Neural progenitor cell (in vitro differentiated cells): ENCODE measurements around the gene ARMC9. TPM values are rescaled to one million over a fixed set of nuclear protein-coding genes. Genes with fewer than 3 reads are reported as not detected.

Experiments used
- DNase-seq: peaks from one replicate; pipeline ENCODE4 v3.0.0-alpha.2; 2016; ENCODE audit warnings: low spot score
- H2AFZ ChIP-seq: fragments of 200-600 bp; sonication (generic); replicated peaks from 2 replicates; pipeline ENCODE4 v1.6.1; 2016; ENCODE audit warnings: antibody characterized with exemption
- H3F3A ChIP-seq: fragments of 200-600 bp; sonication (generic); 2 replicates; pipeline ENCODE4 v1.6.1; 2016; ENCODE audit warnings: antibody characterized with exemption, low read depth
- H3K27ac ChIP-seq: fragments of 200-600 bp; sonication (generic); 2 replicates; pipeline ENCODE4 v1.5.1; 2016; ENCODE audit warnings: mild to moderate bottlenecking
- H3K27me3 ChIP-seq: fragments of 200-600 bp; sonication (generic); 2 replicates; pipeline ENCODE4 v1.6.1; 2016; ENCODE audit warnings: mild to moderate bottlenecking, moderate library complexity
- H3K36me3 ChIP-seq: fragments of 200-600 bp; sonication (generic); 2 replicates; pipeline ENCODE4 v1.5.1; 2016
- H3K4me1 ChIP-seq: fragments of 200-600 bp; sonication (generic); 2 replicates; pipeline ENCODE4 v1.6.1; 2016; ENCODE audit warnings: mixed run types
- H3K4me2 ChIP-seq: fragments of 200-600 bp; sonication (generic); 2 replicates; pipeline ENCODE4 v1.6.1; 2016
- H3K4me3 ChIP-seq: fragments of 200-600 bp; sonication (generic); 2 replicates; pipeline ENCODE4 v1.5.1; 2016
- H3K79me2 ChIP-seq: fragments of 200-600 bp; sonication (generic); 2 replicates; pipeline ENCODE4 v1.6.1; 2016; ENCODE audit warnings: low read depth
- H3K9ac ChIP-seq: fragments of 200-600 bp; sonication (generic); 2 replicates; pipeline ENCODE4 v1.6.1; 2016
- H3K9me3 ChIP-seq: fragments of 200-600 bp; sonication (generic); 2 replicates; pipeline ENCODE4 v1.5.1; 2016; ENCODE audit warnings: low read depth
- H4K20me1 ChIP-seq: fragments of 200-600 bp; sonication (generic); 2 replicates; pipeline ENCODE4 v1.6.1; 2016; ENCODE audit warnings: low read depth
- H3K27ac Mint-ChIP-seq: 3 replicates; pipeline ENCODE4 v1.8.0; 2021; ENCODE audit warnings: mixed read lengths
- H3K27me3 Mint-ChIP-seq: 2 replicates; pipeline ENCODE4 v1.8.0; 2022; ENCODE audit warnings: low read depth, mild to moderate bottlenecking, inconsistent platforms, moderate library complexity, mixed read lengths; ENCODE audit not compliant: insufficient read depth
- H3K36me3 Mint-ChIP-seq: 3 replicates; pipeline ENCODE4 v1.8.0; 2021; ENCODE audit warnings: mixed read lengths
- H3K4me1 Mint-ChIP-seq: 3 replicates; pipeline ENCODE4 v1.8.0; 2021; ENCODE audit warnings: mixed read lengths
- H3K4me3 Mint-ChIP-seq: 3 replicates; pipeline ENCODE4 v1.8.0; 2021; ENCODE audit warnings: mild to moderate bottlenecking, moderate library complexity, mixed read lengths
- H3K9me3 Mint-ChIP-seq: 3 replicates; pipeline ENCODE4 v1.8.0; 2020; ENCODE audit warnings: mixed read lengths
- CTCF ChIP-seq: fragments of 200-600 bp; sonication (generic); IDR thresholded peaks from 2 replicates; pipeline ENCODE4 v1.5.1; 2017; ENCODE audit warnings: antibody characterized with exemption, mild to moderate bottlenecking
- EZH2 ChIP-seq: fragments of 200-600 bp; sonication (generic); IDR thresholded peaks from 2 replicates; pipeline ENCODE4 v1.6.1; 2017; ENCODE audit warnings: antibody characterized with exemption, mild to moderate bottlenecking, moderate library complexity
- EZH2phosphoT487 ChIP-seq: fragments of 200-600 bp; sonication (generic); IDR thresholded peaks from 2 replicates; pipeline ENCODE4 v1.6.1; 2017; ENCODE audit warnings: antibody characterized with exemption
- total RNA-seq: library from RNA; depleted of rRNA; stranded (reverse); fragments of >200 nt; gene quantifications from 2 replicates; pipeline ENCODE4 v1.2.3, GENCODE V29; 2015; ENCODE audit warnings: low replicate concordance

The ARMC9 gene
- total RNA-seq, 1 donor from 2014 or later = 45.8 TPM

GRCh38 chr2:231169488-231169887 lies 28.9 kb upstream of the ARMC9 start:
- Histone ChIP-seq H4K20me1 (no peaks in the 10 kb centered on the region), H3K9me3 (no peaks in the 10 kb centered on the region), H3K27ac (no peak overlapping the region), H3K4me1 (peaks cover 4% of the 10 kb centered on the region), H3K9ac (no peak overlapping the region), H2AFZ (no peak overlapping the region), H3K4me3 (no peak overlapping the region), H3K36me3 (no peaks in the 10 kb centered on the region), H3K4me2 (no peak overlapping the region), H3K27me3 (no peaks in the 10 kb centered on the region), H3K79me2 (no peaks in the 10 kb centered on the region), H3F3A (no peaks in the 10 kb centered on the region)
- Mint-ChIP-seq H3K27me3 (no peaks in the 10 kb centered on the region), H3K4me1 (no peaks in the 10 kb centered on the region), H3K27ac (no peak overlapping the region), H3K4me3 (no peak overlapping the region), H3K9me3 (no peaks in the 10 kb centered on the region), H3K36me3 (peaks cover 20% of the 10 kb centered on the region)
- TF ChIP-seq EZH2phosphoT487 (no peak), CTCF (no peak), EZH2 (no peak)
- DNase-seq = no peak

DNA sequence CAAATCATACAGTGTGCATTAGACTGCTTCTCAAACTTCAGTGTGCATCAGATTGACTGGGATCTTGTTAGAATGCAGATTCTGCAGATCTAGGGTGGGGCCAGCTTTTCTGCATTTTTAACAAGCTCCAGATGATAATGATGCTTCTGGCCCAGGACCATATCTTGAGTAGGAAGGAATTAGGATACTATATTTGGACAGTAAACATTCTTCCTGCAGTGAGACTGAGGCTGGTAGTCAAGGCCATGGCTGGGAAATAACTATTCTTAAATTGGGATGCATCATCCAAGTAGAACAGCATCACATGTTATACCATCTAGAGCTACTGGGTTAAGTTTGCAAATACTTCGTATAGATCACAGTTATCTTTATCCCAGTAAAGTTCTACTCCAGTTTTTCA lies 28.4 kb upstream of the ARMC9 start:
- H3K27ac Mint-ChIP-seq = no peak overlapping the region

GRCh38 chr2:231172025-231172424 lies 26.4 kb upstream of the ARMC9 start:
- H3K36me3 ChIP-seq = no peaks in the 10 kb centered on the region
- no peak overlapping the region for H3K27ac Mint-ChIP-seq
- peaks cover 4% of the 10 kb centered on the region for H3F3A ChIP-seq
- peaks cover 4% of the 10 kb centered on the region for H3K4me1 ChIP-seq
- H3K79me2 ChIP-seq = no peaks in the 10 kb centered on the region
- H2AFZ ChIP-seq = no peak overlapping the region
- no peak for DNase-seq
- H3K9ac ChIP-seq = no peak overlapping the region
- H3K4me3 ChIP-seq = no peak overlapping the region
- H3K27me3 Mint-ChIP-seq = peaks cover 2% of the 10 kb centered on the region
- no peaks in the 10 kb centered on the region for H3K4me1 Mint-ChIP-seq
- no peak for TF ChIP-seq EZH2phosphoT487
- TF ChIP-seq EZH2 = no peak
- TF ChIP-seq CTCF = no peak
- peaks cover 27% of the 10 kb centered on the region for H3K36me3 Mint-ChIP-seq
- no peaks in the 10 kb centered on the region for H3K9me3 ChIP-seq
- no peaks in the 10 kb centered on the region for H3K27me3 ChIP-seq
- no peak overlapping the region for H3K4me3 Mint-ChIP-seq
- no peak overlapping the region for H3K27ac ChIP-seq
- H3K9me3 Mint-ChIP-seq = no peaks in the 10 kb centered on the region
- no peak overlapping the region for H3K4me2 ChIP-seq
- H4K20me1 ChIP-seq = no peaks in the 10 kb centered on the region

More for the DNA sequence above, 28.4 kb upstream of the ARMC9 start:
- no peaks in the 10 kb centered on the region for H3K79me2 ChIP-seq
- H3K9me3 ChIP-seq = no peaks in the 10 kb centered on the region
- TF ChIP-seq CTCF = no peak
- TF ChIP-seq EZH2 = no peak
- TF ChIP-seq EZH2phosphoT487 = no peak
- no peak overlapping the region for H3K4me3 ChIP-seq
- no peaks in the 10 kb centered on the region for H3K4me1 Mint-ChIP-seq
- H3K4me1 ChIP-seq = peaks cover 4% of the 10 kb centered on the region
- no peak for DNase-seq
- H3K4me2 ChIP-seq = no peak overlapping the region
- no peaks in the 10 kb centered on the region for H3K27me3 Mint-ChIP-seq
- H3F3A ChIP-seq = no peaks in the 10 kb centered on the region
- H3K9me3 Mint-ChIP-seq = no peaks in the 10 kb centered on the region
- H3K4me3 Mint-ChIP-seq = no peak overlapping the region
- H4K20me1 ChIP-seq = no peaks in the 10 kb centered on the region
- H3K36me3 Mint-ChIP-seq = peaks cover 20% of the 10 kb centered on the region
- no peak overlapping the region for H3K27ac ChIP-seq
- no peaks in the 10 kb centered on the region for H3K27me3 ChIP-seq
- H3K9ac ChIP-seq = no peak overlapping the region
- no peaks in the 10 kb centered on the region for H3K36me3 ChIP-seq
- H2AFZ ChIP-seq = no peak overlapping the region
